ENCODE data around the gene PJA1.

Gene PJA1

GRCh38 chrX:69144838-69145680 lies 20.2 kb downstream of the PJA1 start:
- TF ChIP-seq GATA1 (IDR thresholded peaks at IDR 0.05; ENCODE audit: low read depth, low read length) (no peak), POLR2A (IDR thresholded peaks at IDR 0.05; ENCODE audit: low read length) (no peak)
- DNase-seq = no peak

GRCh38 chrX:69143530-69143929 lies 21.7 kb downstream of the PJA1 start:
- DNase-seq = no peak
- TF ChIP-seq GATA1 (IDR thresholded peaks at IDR 0.05; ENCODE audit: low read depth, low read length) = no peak
- TF ChIP-seq POLR2A (IDR thresholded peaks at IDR 0.05; ENCODE audit: low read length) = no peak

- no peak for DNase-seq
- TF ChIP-seq GATA1 (IDR thresholded peaks at IDR 0.05; ENCODE audit: low read depth, low read length) (no peak), POLR2A (IDR thresholded peaks at IDR 0.05; ENCODE audit: low read length) (no peak)
Observed at GRCh38 chrX:69142788-69143469, 22.3 kb downstream of the PJA1 start.

- DNase-seq = no peak
- TF ChIP-seq GATA1 (IDR thresholded peaks at IDR 0.05; ENCODE audit: low read depth, low read length) (no peak), POLR2A (IDR thresholded peaks at IDR 0.05; ENCODE audit: low read length) (no peak)
Observed at GRCh38 chrX:69140837-69141236, 24.4 kb downstream of the PJA1 start.

GRCh38 chrX:69139516-69139915 lies 25.7 kb downstream of the PJA1 start:
- no peak for DNase-seq
- TF ChIP-seq POLR2A (IDR thresholded peaks at IDR 0.05; ENCODE audit: low read length) (no peak), GATA1 (IDR thresholded peaks at IDR 0.05; ENCODE audit: low read depth, low read length) (no peak)

- DNase-seq = no peak
- TF ChIP-seq GATA1 (IDR thresholded peaks at IDR 0.05; ENCODE audit: low read depth, low read length) (no peak), POLR2A (IDR thresholded peaks at IDR 0.05; ENCODE audit: low read length) (no peak)
Observed at GRCh38 chrX:69138512-69138911, 26.7 kb downstream of the PJA1 start.

- DNase-seq = no peak
- no peak for TF ChIP-seq POLR2A (IDR thresholded peaks at IDR 0.05; ENCODE audit: low read length)
- TF ChIP-seq GATA1 (IDR thresholded peaks at IDR 0.05; ENCODE audit: low read depth, low read length) = no peak
Observed at GRCh38 chrX:69138118-69138390, 27.2 kb downstream of the PJA1 start.

GRCh38 chrX:69137371-69138117 lies 27.7 kb downstream of the PJA1 start:
- no peak for DNase-seq
- TF ChIP-seq POLR2A (IDR thresholded peaks at IDR 0.05; ENCODE audit: low read length) (no peak), GATA1 (IDR thresholded peaks at IDR 0.05; ENCODE audit: low read depth, low read length) (no peak)

- TF ChIP-seq GATA1 (IDR thresholded peaks at IDR 0.05; ENCODE audit: low read depth, low read length) (no peak), POLR2A (IDR thresholded peaks at IDR 0.05; ENCODE audit: low read length) (no peak)
- DNase-seq = no peak
Observed at GRCh38 chrX:69136546-69137331, 28.5 kb downstream of the PJA1 start.

GRCh38 chrX:69133921-69134542 lies 31.2 kb downstream of the PJA1 start:
- DNase-seq = no peak
- TF ChIP-seq GATA1 (IDR thresholded peaks at IDR 0.05; ENCODE audit: low read depth, low read length) = no peak
- no peak for TF ChIP-seq POLR2A (IDR thresholded peaks at IDR 0.05; ENCODE audit: low read length)

- no peak for DNase-seq
- no peak for TF ChIP-seq GATA1 (IDR thresholded peaks at IDR 0.05; ENCODE audit: low read depth, low read length)
- no peak for TF ChIP-seq POLR2A (IDR thresholded peaks at IDR 0.05; ENCODE audit: low read length)
Observed at GRCh38 chrX:69131886-69132285, 33.4 kb downstream of the PJA1 start.

- no peak for DNase-seq
- no peak for TF ChIP-seq GATA1 (IDR thresholded peaks at IDR 0.05; ENCODE audit: low read depth, low read length)
- TF ChIP-seq POLR2A (IDR thresholded peaks at IDR 0.05; ENCODE audit: low read length) = no peak
Observed at GRCh38 chrX:69130439-69130838, 34.8 kb downstream of the PJA1 start.

GRCh38 chrX:69128588-69128987 lies 36.7 kb downstream of the PJA1 start:
- DNase-seq = no peak

More at GRCh38 chrX:69128588-69128987, 36.7 kb downstream of the PJA1 start:
- TF ChIP-seq GATA1 (IDR thresholded peaks at IDR 0.05; ENCODE audit: low read depth, low read length) (no peak), POLR2A (IDR thresholded peaks at IDR 0.05; ENCODE audit: low read length) (no peak)
